UCSD-AML1 (cell line): Measurements from ENCODE around the gene PSME3IP1.
"Not testable (repeated sequence)": the region's sequence is repeated elsewhere in the genome, so short reads cannot be mapped to it uniquely, and the experiment has no call there.

Experiments
- DNase-seq: peaks from one replicate; lab custom pipeline; 2025; ENCODE audit not compliant: unreplicated experiment; lab: John Stamatoyannopoulos, UW

Gene PSME3IP1

GRCh38 chr16:57125969-57126368, 59.9 kb downstream of the PSME3IP1 start:
- no peak for DNase-seq

- DNase-seq = no peak
Measured at GRCh38 chr16:57125376-57125775, 60.5 kb downstream of the PSME3IP1 start.

GRCh38 chr16:57123974-57124674, 61.7 kb downstream of the PSME3IP1 start:
- DNase-seq = no peak

GRCh38 chr16:57123216-57123973, 62.4 kb downstream of the PSME3IP1 start:
- no peak for DNase-seq

GRCh38 chr16:57118461-57119084, 67.3 kb downstream of the PSME3IP1 start:
- DNase-seq = no peak

GRCh38 chr16:57115514-57116182, 70.2 kb downstream of the PSME3IP1 start:
- no peak for DNase-seq

GRCh38 chr16:57115168-57115513, 70.7 kb downstream of the PSME3IP1 start:
- no peak for DNase-seq

- no peak for DNase-seq
Measured at GRCh38 chr16:57113664-57114063, 72.2 kb downstream of the PSME3IP1 start.

- no peak for DNase-seq
Measured at GRCh38 chr16:57113042-57113453, 72.8 kb downstream of the PSME3IP1 start.

GRCh38 chr16:57112403-57113041, 73.3 kb downstream of the PSME3IP1 start:
- DNase-seq = peak; percentile 73

GRCh38 chr16:57111420-57111819, 74.4 kb downstream of the PSME3IP1 start:
- DNase-seq = no peak

GRCh38 chr16:57110937-57111336, 74.9 kb downstream of the PSME3IP1 start:
- DNase-seq = no peak

GRCh38 chr16:57109259-57110105, 76.4 kb downstream of the PSME3IP1 start:
- not testable (repeated sequence) for DNase-seq

GRCh38 chr16:57108432-57108831, 77.4 kb downstream of the PSME3IP1 start:
- DNase-seq = no peak

- DNase-seq = no peak
Measured at GRCh38 chr16:57107321-57107922, 78.4 kb downstream of the PSME3IP1 start.

- DNase-seq = no peak
Measured at GRCh38 chr16:57106767-57107166, 79.1 kb downstream of the PSME3IP1 start.

GRCh38 chr16:57105184-57105583, 80.7 kb downstream of the PSME3IP1 start:
- no peak for DNase-seq

GRCh38 chr16:57104706-57105105, 81.1 kb downstream of the PSME3IP1 start:
- DNase-seq = peak; percentile 30

- no peak for DNase-seq
Measured at GRCh38 chr16:57102888-57103851, 82.7 kb downstream of the PSME3IP1 start.
